Measurements from ENCODE around the gene D2HGDH.

- no peak for TF ChIP-seq EZH2phosphoT487 (IDR thresholded peaks at IDR 0.05; ENCODE audit: insufficient read depth, low read depth)
- no peak for TF ChIP-seq EZH2 (IDR thresholded peaks at IDR 0.05; ENCODE audit: insufficient read depth, poor library complexity, severe bottlenecking)
Observed at GRCh38 chr2:241796209-241796608, 61.8 kb downstream of the D2HGDH start.

Data from GM23248 (cell line).